Fibroblast of villous mesenchyme (primary cell): ENCODE data around the gene USP9X. TPM values are rescaled to one million over a fixed set of nuclear protein-coding genes. Genes with fewer than 3 reads are reported as not detected.
A peak's percentile ranks its signal among the peaks of the same experiment; 100 is the strongest.

Source experiments
- DNase-seq: peaks from one replicate; pipeline ENCODE4 v3.0.0-alpha.2; 2010; ENCODE audit warnings: low read depth
- H3K4me3 ChIP-seq: 2 replicates; pipeline ENCODE4 v1.5.1; 2011; ENCODE audit warnings: low read depth, mild to moderate bottlenecking, low read length
- total RNA-seq: library from RNA; depleted of rRNA; stranded (reverse); fragments of >200 nt; gene quantifications from 2 replicates; pipeline ENCODE4 v1.2.3, GENCODE V29; 2012
- TF ChIP-seq, protein P1 (sequence below): IDR thresholded peaks from 2 replicates; pipeline ENCODE4 v1.5.1; 2012; ENCODE audit warnings: low read depth, mild to moderate bottlenecking, low read length; ENCODE audit not compliant: insufficient read depth

Gene USP9X
- total RNA-seq, 1 donor = 180 TPM

GRCh38 chrX:41092776-41093175, 7.5 kb downstream of the USP9X start:
- TF ChIP-seq, protein P1, sequence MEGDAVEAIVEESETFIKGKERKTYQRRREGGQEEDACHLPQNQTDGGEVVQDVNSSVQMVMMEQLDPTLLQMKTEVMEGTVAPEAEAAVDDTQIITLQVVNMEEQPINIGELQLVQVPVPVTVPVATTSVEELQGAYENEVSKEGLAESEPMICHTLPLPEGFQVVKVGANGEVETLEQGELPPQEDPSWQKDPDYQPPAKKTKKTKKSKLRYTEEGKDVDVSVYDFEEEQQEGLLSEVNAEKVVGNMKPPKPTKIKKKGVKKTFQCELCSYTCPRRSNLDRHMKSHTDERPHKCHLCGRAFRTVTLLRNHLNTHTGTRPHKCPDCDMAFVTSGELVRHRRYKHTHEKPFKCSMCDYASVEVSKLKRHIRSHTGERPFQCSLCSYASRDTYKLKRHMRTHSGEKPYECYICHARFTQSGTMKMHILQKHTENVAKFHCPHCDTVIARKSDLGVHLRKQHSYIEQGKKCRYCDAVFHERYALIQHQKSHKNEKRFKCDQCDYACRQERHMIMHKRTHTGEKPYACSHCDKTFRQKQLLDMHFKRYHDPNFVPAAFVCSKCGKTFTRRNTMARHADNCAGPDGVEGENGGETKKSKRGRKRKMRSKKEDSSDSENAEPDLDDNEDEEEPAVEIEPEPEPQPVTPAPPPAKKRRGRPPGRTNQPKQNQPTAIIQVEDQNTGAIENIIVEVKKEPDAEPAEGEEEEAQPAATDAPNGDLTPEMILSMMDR = no peak
- DNase-seq = no peak
- no peak overlapping the region for H3K4me3 ChIP-seq

DNA sequence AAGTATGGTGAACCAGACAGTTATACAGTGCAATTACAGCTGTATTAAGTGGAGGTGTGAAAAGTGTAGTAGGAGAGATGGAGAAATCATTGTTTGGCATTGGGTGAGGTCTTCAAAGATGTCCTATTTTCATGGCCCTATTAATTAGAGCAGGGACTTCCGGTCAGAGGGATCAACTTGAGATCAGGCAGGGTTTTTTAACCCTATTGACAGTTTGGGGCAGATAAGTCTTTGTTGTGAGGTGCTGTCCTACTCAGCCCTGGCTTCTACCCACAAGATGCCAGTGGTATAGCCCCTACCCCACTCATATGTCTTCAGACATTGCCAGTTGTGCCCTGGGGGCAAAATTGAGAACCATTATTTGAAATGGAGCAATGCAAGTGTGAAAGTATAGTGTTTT, 9.9 kb downstream of the USP9X start:
- TF ChIP-seq, protein P1 = no peak
- DNase-seq = no peak
- H3K4me3 ChIP-seq = no peak overlapping the region

- DNase-seq = no peak
Observed at GRCh38 chrX:41095908-41096307, 10.7 kb downstream of the USP9X start.

DNA sequence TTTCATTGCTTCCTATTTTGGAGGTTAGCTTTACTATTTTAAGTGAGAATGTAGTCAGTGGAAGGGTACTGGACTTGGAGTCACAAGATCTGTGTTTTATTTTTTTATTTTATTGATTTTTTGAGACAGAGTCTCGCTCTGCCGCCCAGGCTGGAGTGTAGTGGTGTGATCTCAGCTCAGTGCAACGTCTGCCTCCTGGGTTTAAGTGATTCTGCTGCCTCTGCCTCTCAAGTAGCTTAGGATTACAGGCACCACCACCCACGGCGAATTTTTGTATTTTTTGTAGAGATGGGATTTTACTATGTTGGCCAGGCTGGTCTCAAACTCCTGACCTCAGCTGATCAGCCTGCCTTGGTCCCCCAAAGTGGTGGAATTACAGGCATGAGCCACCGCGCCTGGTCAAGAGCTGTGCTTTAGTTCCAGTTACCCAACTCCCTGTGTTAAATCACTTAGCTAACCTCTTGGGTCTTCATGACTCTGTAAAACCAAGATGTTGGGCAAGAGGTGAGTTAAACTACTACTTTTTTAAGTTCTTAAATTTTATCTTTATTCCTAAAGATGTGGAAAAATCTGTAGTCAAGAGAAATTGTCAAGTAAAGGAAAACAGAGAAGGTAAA, 11.2 kb downstream of the USP9X start:
- TF ChIP-seq, protein P1 = no peak
- peak; percentile 53 for DNase-seq
- H3K4me3 ChIP-seq = no peak overlapping the region

More at GRCh38 chrX:41095908-41096307, 10.7 kb downstream of the USP9X start:
- H3K4me3 ChIP-seq = no peak overlapping the region
- TF ChIP-seq, protein P1 = no peak

DNA sequence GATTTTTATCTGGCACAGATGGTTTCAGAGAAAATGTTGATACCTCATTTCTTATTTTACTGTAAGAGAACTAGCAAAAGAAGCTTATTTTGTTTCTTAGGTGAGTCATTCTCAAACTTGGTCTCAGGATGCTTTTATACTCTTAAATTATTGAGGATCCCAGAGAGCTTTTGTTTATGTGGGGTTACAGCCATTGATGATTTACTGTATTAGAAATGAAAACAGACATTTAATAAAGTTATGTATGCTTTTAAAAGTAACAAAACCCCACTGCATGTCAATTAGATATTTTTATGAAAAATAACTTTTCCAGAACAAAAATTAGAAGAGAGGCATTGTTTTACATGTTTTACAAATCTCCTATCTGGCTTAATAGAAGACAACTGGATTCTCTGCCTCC, 12.1 kb downstream of the USP9X start:
- DNase-seq = no peak
- TF ChIP-seq, protein P1 = no peak

GRCh38 chrX:41100200-41100599, 15.0 kb downstream of the USP9X start:
- DNase-seq = no peak
- no peak overlapping the region for H3K4me3 ChIP-seq
- TF ChIP-seq, protein P1 = no peak

More for the DNA sequence above, 12.1 kb downstream of the USP9X start:
- H3K4me3 ChIP-seq = no peak overlapping the region

DNA sequence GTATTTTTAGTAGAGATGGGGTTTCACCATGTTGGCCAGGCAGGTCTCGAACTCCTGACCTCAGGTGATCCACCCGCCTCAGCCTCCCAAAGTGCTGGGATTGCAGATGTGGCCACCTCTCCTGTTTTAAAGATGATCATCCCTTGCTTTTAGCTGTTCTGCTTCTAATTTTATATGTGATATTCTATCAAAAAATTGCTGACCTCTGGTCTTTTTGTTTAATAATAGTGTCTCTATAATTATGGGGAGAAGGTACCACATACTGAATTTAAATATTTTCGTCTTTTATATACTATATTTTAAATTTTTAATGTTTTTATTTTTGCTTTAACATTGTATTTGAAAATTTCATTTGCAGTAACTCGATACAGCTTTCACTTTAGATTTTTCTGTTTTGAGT, 15.6 kb downstream of the USP9X start:
- DNase-seq = no peak

More for the DNA sequence above, 15.6 kb downstream of the USP9X start:
- H3K4me3 ChIP-seq = no peak overlapping the region
- TF ChIP-seq, protein P1 = no peak
